Activated CD4-positive, alpha-beta T cell treated with anti-CD3 and anti-CD28 coated beads, Interleukin-2, Interleukin-6, amounts not matched to agents 100 ng/mL and 50 ng/mL, durations not matched to agents 16 hours and 8 hours (primary cell): ENCODE results near the gene HIRA.
A peak's percentile ranks its signal among the peaks of the same experiment; 100 is the strongest.

ENCODE experiments used
- DNase-seq: peaks from one replicate; pipeline ENCODE4 v3.0.0-alpha.2; 2020

HIRA gene, protein sequence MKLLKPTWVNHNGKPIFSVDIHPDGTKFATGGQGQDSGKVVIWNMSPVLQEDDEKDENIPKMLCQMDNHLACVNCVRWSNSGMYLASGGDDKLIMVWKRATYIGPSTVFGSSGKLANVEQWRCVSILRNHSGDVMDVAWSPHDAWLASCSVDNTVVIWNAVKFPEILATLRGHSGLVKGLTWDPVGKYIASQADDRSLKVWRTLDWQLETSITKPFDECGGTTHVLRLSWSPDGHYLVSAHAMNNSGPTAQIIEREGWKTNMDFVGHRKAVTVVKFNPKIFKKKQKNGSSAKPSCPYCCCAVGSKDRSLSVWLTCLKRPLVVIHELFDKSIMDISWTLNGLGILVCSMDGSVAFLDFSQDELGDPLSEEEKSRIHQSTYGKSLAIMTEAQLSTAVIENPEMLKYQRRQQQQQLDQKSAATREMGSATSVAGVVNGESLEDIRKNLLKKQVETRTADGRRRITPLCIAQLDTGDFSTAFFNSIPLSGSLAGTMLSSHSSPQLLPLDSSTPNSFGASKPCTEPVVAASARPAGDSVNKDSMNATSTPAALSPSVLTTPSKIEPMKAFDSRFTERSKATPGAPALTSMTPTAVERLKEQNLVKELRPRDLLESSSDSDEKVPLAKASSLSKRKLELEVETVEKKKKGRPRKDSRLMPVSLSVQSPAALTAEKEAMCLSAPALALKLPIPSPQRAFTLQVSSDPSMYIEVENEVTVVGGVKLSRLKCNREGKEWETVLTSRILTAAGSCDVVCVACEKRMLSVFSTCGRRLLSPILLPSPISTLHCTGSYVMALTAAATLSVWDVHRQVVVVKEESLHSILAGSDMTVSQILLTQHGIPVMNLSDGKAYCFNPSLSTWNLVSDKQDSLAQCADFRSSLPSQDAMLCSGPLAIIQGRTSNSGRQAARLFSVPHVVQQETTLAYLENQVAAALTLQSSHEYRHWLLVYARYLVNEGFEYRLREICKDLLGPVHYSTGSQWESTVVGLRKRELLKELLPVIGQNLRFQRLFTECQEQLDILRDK

DNA sequence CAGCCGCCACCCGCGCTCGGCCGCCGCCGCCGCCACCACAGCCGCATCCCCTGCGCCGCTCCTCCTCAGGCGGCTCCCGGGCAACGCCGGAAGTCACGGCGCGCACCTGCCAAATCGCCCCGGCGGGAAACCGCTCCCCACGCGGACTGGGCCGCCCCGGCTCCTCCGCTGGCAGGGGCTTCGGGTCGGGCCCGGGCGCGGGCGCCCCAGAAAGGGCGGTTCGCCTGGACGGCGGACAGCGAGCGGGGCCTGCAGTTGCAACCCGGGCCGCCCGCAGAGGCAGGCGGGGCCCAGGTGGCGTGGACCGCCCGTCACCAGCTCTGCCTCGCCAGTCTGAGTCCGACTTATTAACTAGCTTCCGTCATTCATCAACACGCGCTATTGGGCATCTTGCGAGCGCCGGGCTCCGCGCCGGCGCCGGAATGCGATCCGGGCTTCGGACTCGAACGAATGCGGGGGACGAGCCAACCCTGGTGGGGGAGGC, at the start of gene HIRA:
Gene HIRA (minus strand): TSS at position 85 of the 484 bp plus-strand sequence. CDS start 257 bp downstream, outside the sequence.
- DNase-seq = peak; percentile 88

GRCh38 chr22:19480789-19481188, 49.3 kb upstream of the HIRA start:
- no peak for DNase-seq

GRCh38 chr22:19480173-19480568, 48.6 kb upstream of the HIRA start:
- DNase-seq = no peak

DNA sequence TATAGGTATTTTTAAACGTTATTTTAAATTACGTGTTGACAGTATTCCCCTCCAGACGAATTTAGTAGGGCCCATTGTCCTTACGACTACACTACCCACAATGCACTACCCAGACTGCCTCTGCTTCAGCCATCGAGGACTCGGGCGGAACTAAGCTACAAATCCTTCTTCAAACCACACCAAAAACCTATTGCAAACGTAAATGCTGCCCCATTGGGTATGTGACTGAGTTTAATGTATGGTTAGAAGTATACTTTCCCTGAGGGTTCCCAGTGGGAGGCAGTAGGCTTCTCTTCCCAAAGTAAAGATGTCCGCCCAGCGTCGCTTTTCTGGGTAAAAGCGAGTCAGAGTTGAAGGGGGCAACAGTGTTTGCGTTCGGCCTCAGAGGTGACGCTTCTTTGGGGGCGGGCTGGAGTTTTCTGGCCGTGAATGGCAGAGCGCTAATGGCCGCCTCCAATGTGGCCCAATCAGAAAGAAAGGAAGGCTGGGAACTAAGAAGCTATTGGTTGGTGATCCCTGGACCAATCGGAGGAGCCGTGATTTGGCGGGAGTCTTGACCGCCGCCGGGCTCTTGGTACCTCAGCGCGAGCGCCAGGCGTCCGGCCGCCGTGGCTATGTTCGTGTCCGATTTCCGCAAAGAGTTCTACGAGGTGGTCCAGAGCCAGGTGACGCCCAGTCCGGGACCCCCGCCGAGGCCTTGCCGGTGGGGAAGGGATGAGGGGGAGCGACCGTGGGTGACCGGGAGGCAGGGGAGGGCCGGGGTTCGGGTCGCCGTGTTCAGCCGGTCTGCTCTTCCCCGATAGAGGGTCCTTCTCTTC, 48.0 kb upstream of the HIRA start, which contains the start of gene CDC45:
Gene CDC45 (plus strand): TSS at position 566 of the 818 bp plus-strand sequence. CDS start 49 bp downstream, at position 615.
- peak; percentile 97 for DNase-seq

DNA sequence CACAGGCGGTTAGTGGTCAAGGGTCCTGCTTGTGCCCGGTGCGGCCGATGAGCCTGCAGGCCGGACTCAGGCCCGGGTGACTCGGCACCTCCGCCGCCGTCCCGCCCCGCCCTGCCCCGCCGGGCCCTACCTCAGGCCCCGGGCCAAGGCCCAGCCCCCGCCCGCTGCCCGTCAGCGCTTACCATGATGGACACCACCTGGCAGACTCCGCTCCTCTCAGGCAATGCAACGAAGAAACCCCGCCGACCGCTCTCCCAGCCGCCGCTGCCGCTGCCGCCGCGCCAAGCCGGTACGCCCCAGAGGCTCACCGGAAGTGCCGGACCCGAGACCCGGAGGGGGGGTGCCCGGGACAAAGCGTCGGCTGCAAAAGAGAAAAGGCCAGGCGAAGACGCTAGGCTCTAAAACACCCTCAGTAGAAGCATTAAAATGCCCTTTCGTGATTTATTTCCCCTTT, 47.4 kb upstream of the HIRA start, which contains the start of gene UFD1:
Gene UFD1 (minus strand): TSS at position 293 of the 454 bp plus-strand sequence. CDS start 108 bp downstream, at position 185.
- peak; percentile 86 for DNase-seq

- peak; percentile 14 for DNase-seq
These were observed 46.7 kb upstream of the HIRA start for GRCh38 chr22:19478045-19478900.

DNA sequence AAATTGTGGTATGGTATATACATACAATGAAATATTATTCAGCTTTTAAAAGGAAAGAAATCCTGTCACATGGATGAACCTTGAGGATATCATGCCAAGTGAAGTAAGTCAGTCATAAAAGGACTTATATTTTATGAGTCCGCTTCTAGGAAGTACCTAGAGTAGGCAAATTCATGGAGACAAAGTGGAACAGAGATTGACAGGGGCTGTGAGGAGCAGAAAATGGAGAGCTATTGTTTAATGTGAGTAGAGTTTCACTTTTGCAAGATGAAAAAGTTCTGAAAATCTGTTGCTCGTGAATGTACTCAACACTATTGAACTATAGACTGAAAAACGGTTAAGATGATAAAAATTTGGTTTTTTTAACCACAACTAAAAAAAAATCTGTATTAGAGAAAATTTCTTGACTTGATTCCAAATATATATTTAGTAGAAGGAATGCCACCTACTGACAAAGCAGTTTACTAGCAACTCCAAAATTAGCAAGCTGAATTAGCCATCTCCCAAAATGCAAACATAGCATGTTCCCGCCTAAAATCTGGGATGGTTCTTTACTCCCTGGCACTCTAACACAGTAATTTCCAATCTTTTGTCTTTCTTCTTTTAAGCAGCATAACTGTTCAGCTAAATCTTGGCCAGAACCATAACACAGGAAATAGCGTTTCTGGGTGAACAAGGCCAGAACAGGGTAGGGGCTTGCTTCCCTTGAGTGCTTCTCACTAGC, 46.0 kb upstream of the HIRA start:
- DNase-seq = peak; percentile 10

- DNase-seq = no peak
These were observed 44.5 kb upstream of the HIRA start for GRCh38 chr22:19476023-19476422.

DNA sequence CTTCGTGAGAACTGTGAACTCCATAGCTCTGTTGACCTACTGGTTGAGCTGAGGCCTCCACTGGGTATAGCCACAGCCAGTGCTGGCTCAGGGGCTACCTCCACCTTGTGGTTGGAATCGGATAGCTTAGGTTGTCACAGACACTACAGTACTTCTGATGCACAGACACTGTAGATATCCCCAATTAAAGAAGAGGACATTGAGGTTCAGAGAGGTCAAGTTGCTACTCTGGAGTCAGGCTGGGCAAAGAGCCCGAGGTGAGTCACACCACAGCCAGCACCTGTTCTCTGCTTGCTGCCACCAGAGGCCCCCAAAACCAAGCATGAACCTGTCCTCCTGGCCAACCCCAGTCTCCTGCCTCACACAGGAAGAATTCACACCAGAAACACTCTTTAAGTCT, 42.0 kb upstream of the HIRA start:
- no peak for DNase-seq

GRCh38 chr22:19472233-19472632, 40.7 kb upstream of the HIRA start:
- no peak for DNase-seq

DNA sequence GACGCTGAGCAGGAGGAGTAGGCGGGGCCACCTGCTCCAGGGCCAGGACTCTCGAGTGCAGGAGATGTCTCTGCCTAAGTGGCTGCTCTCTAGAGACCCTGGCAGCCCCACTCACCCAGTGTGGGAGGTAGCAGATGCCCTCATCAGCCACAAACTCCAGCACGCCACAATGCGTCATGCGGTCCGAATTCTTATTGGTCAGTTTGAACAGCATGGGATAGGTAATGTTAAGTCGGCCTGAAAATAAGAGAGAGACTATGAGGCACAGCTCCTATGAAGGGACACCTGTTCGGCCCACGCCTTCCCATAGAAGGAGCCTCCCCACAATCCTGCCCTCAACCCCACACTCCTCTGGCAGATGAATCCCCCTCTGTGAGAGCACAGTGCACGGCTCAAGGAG, 40.0 kb upstream of the HIRA start:
- no peak for DNase-seq

DNA sequence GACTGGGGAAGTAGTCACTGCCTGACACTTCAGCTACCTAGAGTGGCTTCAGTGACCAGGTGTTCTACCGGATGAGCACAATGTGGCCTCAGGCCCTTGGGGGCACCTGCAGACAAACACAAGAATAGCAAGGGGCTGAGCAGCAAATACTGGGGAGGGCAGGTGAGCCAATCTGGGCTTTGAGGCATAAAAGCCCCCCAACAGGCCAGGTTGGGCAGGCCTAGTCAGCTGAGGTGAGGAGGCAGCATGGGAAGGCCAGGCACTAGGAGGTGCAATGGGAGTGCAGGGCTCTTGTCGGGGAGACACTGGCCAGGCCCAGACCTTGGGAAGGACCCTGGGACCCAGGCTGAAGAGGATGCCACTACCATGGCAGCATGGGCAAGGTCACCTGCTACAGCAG, 38.5 kb upstream of the HIRA start:
- DNase-seq = no peak

- no peak for DNase-seq
These were observed 37.9 kb upstream of the HIRA start for GRCh38 chr22:19469421-19469820.

DNA sequence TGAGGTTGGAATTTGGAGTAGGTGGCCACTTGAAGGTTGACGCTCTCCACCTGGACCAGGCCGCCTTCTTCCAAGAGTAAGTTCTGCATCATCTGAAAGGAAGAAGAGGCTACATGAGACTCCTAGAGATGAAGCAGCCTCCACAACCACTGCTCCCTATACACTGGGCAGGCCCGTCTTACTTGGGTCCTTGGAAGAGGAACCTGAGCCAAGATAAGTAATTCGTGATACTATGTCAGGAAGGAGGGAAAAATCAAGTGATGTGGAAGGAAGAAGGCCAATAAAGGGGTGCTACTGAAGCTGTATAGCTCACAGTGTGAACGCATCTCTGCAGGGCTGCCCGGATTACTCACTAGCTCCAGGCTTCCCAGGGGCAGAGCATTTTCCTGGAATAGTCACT, 36.4 kb upstream of the HIRA start:
- DNase-seq = no peak

GRCh38 chr22:19466848-19467752, 35.6 kb upstream of the HIRA start:
- DNase-seq = no peak

DNA sequence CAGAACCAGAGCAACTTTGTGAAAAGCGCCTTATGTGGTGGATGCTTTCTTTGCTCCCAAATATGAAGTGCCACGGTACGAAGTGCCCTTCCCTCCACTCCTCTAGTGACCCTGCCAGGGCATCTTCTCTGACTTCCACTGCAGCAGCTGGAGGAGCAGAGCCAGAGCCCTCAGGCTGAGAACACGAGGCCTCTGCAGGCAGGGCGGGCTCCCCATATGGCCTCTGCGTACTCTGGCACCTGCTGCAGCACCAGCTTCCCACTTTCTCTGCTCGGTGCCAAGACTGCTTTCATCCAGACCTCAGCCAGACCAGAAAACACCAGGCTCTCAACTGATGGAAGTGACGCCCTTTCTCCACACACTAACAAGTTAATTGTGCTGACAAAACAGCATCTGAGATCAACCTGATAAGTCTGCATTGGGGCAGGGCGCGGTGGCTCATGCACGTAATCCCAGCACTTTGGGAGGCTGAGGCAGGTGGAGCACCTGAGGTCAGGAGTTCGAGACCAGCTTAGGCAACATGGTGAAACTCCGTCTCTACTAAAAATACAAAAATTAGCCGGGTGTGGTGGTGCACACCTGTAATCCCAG, 34.7 kb upstream of the HIRA start:
- DNase-seq = no peak

GRCh38 chr22:19464975-19465374, 33.4 kb upstream of the HIRA start:
- no peak for DNase-seq

GRCh38 chr22:19464546-19464945, 33.0 kb upstream of the HIRA start:
- DNase-seq = no peak
